ENCODE measurements around the gene TRIM41. TPM values are rescaled to one million over a fixed set of nuclear protein-coding genes. Genes with fewer than 3 reads are reported as not detected.

TRIM41 gene
- total and polyA plus RNA-seq, 2 experiments from 2014 or later = 2.0 to 14.9 TPM

DNA sequence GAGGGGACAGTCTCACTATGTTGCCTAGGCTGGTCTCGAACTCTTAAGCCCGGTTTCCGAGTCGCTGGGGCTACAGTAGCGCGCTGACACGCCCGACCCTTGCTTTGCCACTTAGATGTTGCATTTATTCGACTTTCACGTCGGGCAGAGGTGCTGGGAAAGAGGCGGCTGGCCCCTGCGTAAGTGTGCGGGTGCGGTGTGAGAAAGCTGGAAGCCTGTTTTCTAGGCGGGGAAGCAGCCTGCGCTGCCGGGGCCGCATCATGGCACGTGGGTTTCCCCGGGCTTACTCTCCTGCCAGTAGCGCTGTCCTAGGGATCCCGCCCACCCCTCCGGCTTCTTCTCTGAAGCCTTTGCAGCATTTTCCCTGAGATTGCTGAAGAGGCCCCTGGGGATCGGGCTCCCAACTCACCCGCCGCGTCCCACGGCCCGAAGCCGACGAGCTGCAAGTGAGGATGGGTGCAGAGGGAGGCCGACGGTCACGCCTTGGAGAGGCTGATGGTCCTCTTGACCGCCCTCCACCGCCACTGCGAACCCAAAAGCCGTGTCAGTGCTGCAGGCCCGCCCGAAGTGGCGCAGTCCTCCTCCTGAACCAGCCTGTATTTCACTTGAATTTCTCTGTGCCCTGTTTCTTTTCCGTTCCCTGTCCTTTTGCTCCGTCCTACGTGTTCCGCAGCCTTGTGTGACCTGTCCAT lies 5.8 kb upstream of the TRIM41 start:
- peaks cover 4% of the 10 kb centered on the region for H3K27me3 ChIP-seq

GRCh38 chr5:181217803-181218062 lies 5.3 kb upstream of the TRIM41 start:
- Histone ChIP-seq H3K4me3 (peak overlapping the region; percentile 25), H3K4me2 (peak overlapping the region; percentile 78), H3K9me2 (replicated peaks; ENCODE audit: insufficient read depth) (no peaks in the 10 kb centered on the region), H2AFZ (peak overlapping the region; percentile 57), H3K4me1 (ENCODE audit: insufficient read depth) (no peaks in the 10 kb centered on the region), H3K27me3 (peaks cover 4% of the 10 kb centered on the region), H3K36me3 (replicated peaks; ENCODE audit: insufficient read depth, low read depth) (no peaks in the 10 kb centered on the region), H3K79me2 (no peaks in the 10 kb centered on the region), H3K27ac (peak overlapping the region; percentile 18), H4K20me1 (ENCODE audit: insufficient read depth, poor library complexity, severe bottlenecking) (no peaks in the 10 kb centered on the region), H3K9me3 (ENCODE audit: low read depth) (no peaks in the 10 kb centered on the region)
- DNase-seq (ENCODE audit: low spot score) = peak; percentile 26
- 6% methylated on average over 13 of the region's 13 CpGs for WGBS (ENCODE audit: low lambda C conversion rate, missing lambda C conversion rate)
- TF ChIP-seq EZH2phosphoT487 (IDR thresholded peaks at IDR 0.05; ENCODE audit: low read depth, severe bottlenecking, unreplicated experiment) = no peak
- TF ChIP-seq, protein P1, sequence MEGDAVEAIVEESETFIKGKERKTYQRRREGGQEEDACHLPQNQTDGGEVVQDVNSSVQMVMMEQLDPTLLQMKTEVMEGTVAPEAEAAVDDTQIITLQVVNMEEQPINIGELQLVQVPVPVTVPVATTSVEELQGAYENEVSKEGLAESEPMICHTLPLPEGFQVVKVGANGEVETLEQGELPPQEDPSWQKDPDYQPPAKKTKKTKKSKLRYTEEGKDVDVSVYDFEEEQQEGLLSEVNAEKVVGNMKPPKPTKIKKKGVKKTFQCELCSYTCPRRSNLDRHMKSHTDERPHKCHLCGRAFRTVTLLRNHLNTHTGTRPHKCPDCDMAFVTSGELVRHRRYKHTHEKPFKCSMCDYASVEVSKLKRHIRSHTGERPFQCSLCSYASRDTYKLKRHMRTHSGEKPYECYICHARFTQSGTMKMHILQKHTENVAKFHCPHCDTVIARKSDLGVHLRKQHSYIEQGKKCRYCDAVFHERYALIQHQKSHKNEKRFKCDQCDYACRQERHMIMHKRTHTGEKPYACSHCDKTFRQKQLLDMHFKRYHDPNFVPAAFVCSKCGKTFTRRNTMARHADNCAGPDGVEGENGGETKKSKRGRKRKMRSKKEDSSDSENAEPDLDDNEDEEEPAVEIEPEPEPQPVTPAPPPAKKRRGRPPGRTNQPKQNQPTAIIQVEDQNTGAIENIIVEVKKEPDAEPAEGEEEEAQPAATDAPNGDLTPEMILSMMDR (IDR thresholded peaks at IDR 0.05; ENCODE audit: poor library complexity) = peak; percentile 0

More for the DNA sequence above, 5.8 kb upstream of the TRIM41 start:
- Histone ChIP-seq H3K9me3 (ENCODE audit: low read depth) (no peaks in the 10 kb centered on the region), H3K9me2 (replicated peaks; ENCODE audit: insufficient read depth) (no peaks in the 10 kb centered on the region), H3K36me3 (replicated peaks; ENCODE audit: insufficient read depth, low read depth) (no peaks in the 10 kb centered on the region), H3K79me2 (no peaks in the 10 kb centered on the region), H2AFZ (peak overlapping the region; percentile 57), H3K4me1 (ENCODE audit: insufficient read depth) (no peaks in the 10 kb centered on the region), H3K4me2 (peak overlapping the region; percentile 78), H4K20me1 (ENCODE audit: insufficient read depth, poor library complexity, severe bottlenecking) (no peaks in the 10 kb centered on the region), H3K27ac (peak overlapping the region; percentile 18), H3K4me3 (peak overlapping the region; percentile 25)
- no peak for TF ChIP-seq EZH2 (IDR thresholded peaks at IDR 0.05; ENCODE audit: borderline replicate concordance)
- TF ChIP-seq, protein P1 (IDR thresholded peaks at IDR 0.05; ENCODE audit: poor library complexity) = peak; percentile 2
- 1% methylated on average over 45 of the region's 46 CpGs for WGBS (ENCODE audit: low lambda C conversion rate, missing lambda C conversion rate)
- DNase-seq (ENCODE audit: low spot score) = peak; percentile 69

GRCh38 chr5:181218795-181219124 lies 4.3 kb upstream of the TRIM41 start:
- H3K79me2 ChIP-seq = no peaks in the 10 kb centered on the region
- H4K20me1 ChIP-seq (ENCODE audit: insufficient read depth, poor library complexity, severe bottlenecking) = no peaks in the 10 kb centered on the region
- H3K9me3 ChIP-seq (ENCODE audit: low read depth) = no peaks in the 10 kb centered on the region
- no peak for DNase-seq (ENCODE audit: low spot score)
- WGBS (ENCODE audit: low lambda C conversion rate, missing lambda C conversion rate) = 48% methylated on average over 10 of the region's 10 CpGs
- H3K9me2 ChIP-seq (replicated peaks; ENCODE audit: insufficient read depth) = no peaks in the 10 kb centered on the region
- TF ChIP-seq EZH2 (IDR thresholded peaks at IDR 0.05; ENCODE audit: borderline replicate concordance) (no peak), EZH2phosphoT487 (IDR thresholded peaks at IDR 0.05; ENCODE audit: low read depth, severe bottlenecking, unreplicated experiment) (no peak)
- TF ChIP-seq, protein P1 (IDR thresholded peaks at IDR 0.05; ENCODE audit: poor library complexity) = no peak
- no peaks in the 10 kb centered on the region for H3K27me3 ChIP-seq
- H3K27ac ChIP-seq = peak overlapping the region; percentile 17
- H3K4me3 ChIP-seq = peak overlapping the region; percentile 12
- peak overlapping the region; percentile 53 for H2AFZ ChIP-seq
- no peaks in the 10 kb centered on the region for H3K36me3 ChIP-seq (replicated peaks; ENCODE audit: insufficient read depth, low read depth)
- H3K4me1 ChIP-seq (ENCODE audit: insufficient read depth) = no peaks in the 10 kb centered on the region
- peak overlapping the region; percentile 78 for H3K4me2 ChIP-seq
